ENCODE data around the gene MAPT. TPM values are rescaled to one million over a fixed set of nuclear protein-coding genes. Genes with fewer than 3 reads are reported as not detected.

Gene MAPT
- total and polyA plus RNA-seq, 2 of the 13 experiments (the other 11 are each of a cell fraction or from before 2014, with no cell fraction given): 2.1 to 2.8 TPM

DNA sequence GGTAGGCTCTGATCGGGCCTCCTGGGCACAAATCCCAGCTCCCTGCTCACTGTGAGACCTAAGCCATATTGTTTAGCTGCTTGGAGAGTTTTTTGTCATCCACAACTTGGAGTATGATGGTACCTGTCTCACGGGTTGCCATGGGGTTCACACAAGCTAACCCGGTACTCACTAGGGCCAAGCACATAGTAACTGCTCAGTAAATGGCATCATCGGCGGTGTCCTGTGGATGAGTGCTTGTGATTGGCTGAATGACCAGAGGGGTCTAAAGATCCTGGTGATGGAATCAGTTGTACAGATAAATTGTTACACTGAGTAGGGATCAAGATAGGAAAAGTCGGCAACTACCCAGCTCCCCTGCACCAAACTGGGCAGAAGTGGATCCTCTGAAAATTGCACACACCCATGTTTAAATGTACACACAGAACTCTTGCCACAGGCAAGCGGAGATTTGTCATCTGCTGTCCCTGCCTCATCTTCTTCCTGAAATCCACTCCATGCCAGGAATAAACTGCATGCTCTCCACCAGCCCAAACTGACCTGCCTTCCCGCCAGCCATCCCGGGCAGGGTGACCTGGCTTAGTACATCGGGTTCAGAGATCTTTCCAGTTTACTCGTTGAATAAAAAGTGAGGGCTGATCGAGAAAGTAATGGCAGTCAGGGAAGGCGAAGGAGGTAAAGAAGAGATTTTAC is 6.5 kb downstream of the MAPT start:
- no peaks in the 10 kb centered on the region for H3K36me3 ChIP-seq (replicated peaks in 1 of 2; ENCODE audit: control insufficient read depth in 1 of 2, insufficient read depth in 2 of 2, low read length in 2 of 2)
- in situ Hi-C loops (cut with HindIII; ENCODE audit: extremely low pct_ligation_motif_present, low pct_unique_long_range_greater_than_20kb): no loop called here
- no peak for TF ChIP-seq EZH2 (conservative IDR thresholded peaks at IDR 0.05; ENCODE audit: low read depth, low read length)
- TF ChIP-seq, protein P1, sequence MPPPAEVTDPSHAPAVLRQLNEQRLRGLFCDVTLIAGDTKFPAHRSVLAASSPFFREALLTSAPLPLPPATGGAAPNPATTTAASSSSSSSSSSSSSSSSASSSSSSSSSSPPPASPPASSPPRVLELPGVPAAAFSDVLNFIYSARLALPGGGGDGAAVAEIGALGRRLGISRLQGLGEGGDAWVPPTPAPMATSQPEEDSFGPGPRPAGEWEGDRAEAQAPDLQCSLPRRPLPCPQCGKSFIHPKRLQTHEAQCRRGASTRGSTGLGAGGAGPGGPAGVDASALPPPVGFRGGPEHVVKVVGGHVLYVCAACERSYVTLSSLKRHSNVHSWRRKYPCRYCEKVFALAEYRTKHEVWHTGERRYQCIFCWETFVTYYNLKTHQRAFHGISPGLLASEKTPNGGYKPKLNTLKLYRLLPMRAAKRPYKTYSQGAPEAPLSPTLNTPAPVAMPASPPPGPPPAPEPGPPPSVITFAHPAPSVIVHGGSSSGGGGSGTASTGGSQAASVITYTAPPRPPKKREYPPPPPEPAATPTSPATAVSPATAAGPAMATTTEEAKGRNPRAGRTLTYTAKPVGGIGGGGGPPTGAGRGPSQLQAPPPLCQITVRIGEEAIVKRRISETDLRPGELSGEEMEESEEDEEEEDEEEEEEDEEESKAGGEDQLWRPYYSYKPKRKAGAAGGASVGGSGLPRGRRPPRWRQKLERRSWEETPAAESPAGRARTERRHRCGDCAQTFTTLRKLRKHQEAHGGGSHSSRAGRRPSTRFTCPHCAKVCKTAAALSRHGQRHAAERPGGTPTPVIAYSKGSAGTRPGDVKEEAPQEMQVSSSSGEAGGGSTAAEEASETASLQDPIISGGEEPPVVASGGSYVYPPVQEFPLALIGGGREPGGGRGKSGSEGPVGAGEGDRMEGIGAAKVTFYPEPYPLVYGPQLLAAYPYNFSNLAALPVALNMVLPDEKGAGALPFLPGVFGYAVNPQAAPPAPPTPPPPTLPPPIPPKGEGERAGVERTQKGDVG (CRISPR knock-in tag; IDR thresholded peaks at IDR 0.05; ENCODE audit: borderline replicate concordance): no peak
- TF ChIP-seq NFRKB (IDR thresholded peaks at IDR 0.05): no peak
- TF ChIP-seq MTA3 (CRISPR knock-in tag; IDR thresholded peaks at IDR 0.05): no peak
- no peak for TF ChIP-seq HNRNPLL (IDR thresholded peaks at IDR 0.05; ENCODE audit: low read depth, low read length, poor library complexity, severe bottlenecking)
- no peak for TF ChIP-seq KLF16 (CRISPR knock-in tag; IDR thresholded peaks at IDR 0.05)
- TF ChIP-seq CHD4 (IDR thresholded peaks at IDR 0.05; ENCODE audit: borderline replicate concordance, low read length): no peak
- TF ChIP-seq FOXK2 (IDR thresholded peaks at IDR 0.05): no peak
- intact Hi-C loops (cut with micrococcal nuclease; ENCODE audit: unreplicated experiment): no loop called here
- no peaks in the 10 kb centered on the region; the same call in 1 of the 2 replicates for H4K20me1 ChIP-seq (ENCODE audit: insufficient read depth, low read length)
- peaks cover 31% of the 10 kb centered on the region for H3K4me1 ChIP-seq (ENCODE audit: insufficient read depth, low read length)
- FAIRE-seq: no peak
- H3K9ac ChIP-seq (ENCODE audit: insufficient read depth, low read depth, low read length): no peak overlapping the region
- no peak overlapping the region for H3K4me2 ChIP-seq (ENCODE audit: low read depth, low read length)
- H3K27me3 ChIP-seq (ENCODE audit: control insufficient read depth in 1 of 2, insufficient read depth in 2 of 2, low read length in 2 of 2): peaks cover 2 to 33% of the 10 kb centered on the region in 2 experiments; a peak in 4 of 5 replicates
- BruUV-seq (replicated peaks): no TSS peak
- H3K4me3 ChIP-seq (replicated peaks in 1 of 3; ENCODE audit: insufficient read depth in 1 of 3, low read depth in 2 of 3, low read length in 3 of 3): no peak overlapping the region
- ChIA-PET CTCF (ENCODE audit: low intra/inter-chr PET ratio, low total read pairs) (no interaction called here), POLR2A (no interaction called here)
- DNase-seq (ENCODE audit: low spot score): no peak
- no peaks in the 10 kb centered on the region for H3K9me3 ChIP-seq (ENCODE audit: low read length)
- ATAC-seq: no peak
- WGBS (ENCODE audit: low lambda C conversion rate): 66% methylated on average over 13 of the region's 13 CpGs
- no peak overlapping the region for H2AFZ ChIP-seq (ENCODE audit: low read length)
- H3K27ac ChIP-seq (ENCODE audit: extremely low read length, insufficient read depth, low read length): no peak overlapping the region
- H3K79me2 ChIP-seq (ENCODE audit: insufficient read depth, low read length): no peaks in the 10 kb centered on the region

Measured in HepG2 (cell line).